CD4-positive, alpha-beta T cell treated with Interleukin-12 subunit alpha and Interleukin-12 subunit beta, for 1 hour (primary cell): ENCODE results near the gene GUCY2F.
A peak's percentile ranks its signal among the peaks of the same experiment; 100 is the strongest.

ENCODE experiments used
- DNase-seq: peaks from one replicate; pipeline ENCODE4 v3.0.0-alpha.2; 2020

The GUCY2F gene

DNA sequence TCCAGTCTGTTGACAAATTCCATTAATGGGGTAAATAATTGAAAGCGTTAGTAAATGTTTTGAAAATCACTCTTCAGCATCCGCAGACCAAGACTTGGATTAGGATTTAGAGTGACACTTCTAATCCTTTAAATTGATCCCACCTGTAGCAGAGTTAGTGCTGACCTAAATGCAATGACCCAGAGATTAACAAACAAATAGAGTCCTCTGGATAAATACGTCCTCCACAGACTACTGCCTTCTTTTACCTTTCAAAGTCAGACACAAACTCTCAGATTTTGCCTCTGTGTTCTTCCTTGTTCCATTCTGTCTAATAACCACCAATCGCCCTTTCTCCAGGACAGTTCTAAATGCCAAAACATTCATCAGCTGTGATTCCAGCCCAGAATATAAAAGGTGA lies at the start of gene GUCY2F:
GUCY2F (minus strand) TSS at position 101 of the 400 bp plus-strand sequence. CDS start 6,150 bp downstream, outside the sequence.
- no peak for DNase-seq

DNA sequence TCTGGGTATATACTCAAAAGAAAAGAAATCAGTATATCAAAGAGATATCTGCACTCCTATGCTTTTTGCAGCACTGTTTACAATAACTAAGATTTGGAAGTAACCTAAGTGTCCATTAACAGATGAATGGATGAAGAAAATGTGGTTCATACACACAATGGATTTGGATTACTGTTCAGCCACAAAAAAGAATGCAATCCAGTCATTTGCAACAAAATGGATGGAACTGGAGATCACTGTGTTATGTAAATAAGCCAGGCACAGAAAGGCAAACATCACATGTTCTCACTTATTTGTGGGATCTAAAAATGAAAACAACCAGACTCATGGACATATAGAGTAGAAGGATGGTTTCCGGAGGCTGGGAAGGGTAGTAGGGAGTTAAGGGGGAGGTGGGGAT lies 37.1 kb upstream of the GUCY2F start:
- DNase-seq: no peak

DNA sequence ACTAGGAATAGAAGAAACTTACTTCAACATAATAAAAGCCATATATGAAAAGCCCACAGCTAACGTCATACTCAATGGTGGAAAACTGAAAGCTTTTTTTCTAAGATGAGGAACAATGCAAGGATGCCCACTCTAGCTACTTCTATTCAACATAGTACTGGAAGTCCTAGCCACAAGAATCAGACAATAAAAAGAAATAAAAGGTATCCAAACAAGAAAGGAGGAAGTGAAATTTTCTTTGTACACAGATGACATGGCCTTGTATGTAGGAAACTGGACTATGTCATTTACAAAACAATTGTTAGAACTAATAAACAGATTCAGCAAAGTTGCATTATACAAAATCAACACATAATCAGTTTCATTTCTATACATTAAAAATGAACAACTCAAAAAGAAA lies 29.2 kb upstream of the GUCY2F start:
- no peak for DNase-seq

DNA sequence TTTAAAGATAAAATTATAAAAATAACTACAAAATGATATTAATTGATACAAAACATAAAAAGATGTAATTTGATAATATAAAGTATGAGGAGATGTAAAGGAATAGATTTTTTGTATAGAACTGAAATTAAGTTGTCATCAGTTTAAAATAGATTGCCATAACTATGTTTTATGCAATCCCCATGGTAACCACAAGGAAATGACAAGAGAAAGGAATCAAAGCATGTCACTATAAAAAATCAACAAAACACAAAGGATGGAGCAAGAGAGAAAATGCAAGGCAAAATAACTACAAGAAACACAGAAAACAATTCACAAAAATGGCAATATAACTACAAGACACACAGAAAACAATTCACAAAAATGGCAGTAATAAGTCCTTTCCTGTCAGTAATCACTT lies 27.0 kb upstream of the GUCY2F start:
- DNase-seq: no peak

DNA sequence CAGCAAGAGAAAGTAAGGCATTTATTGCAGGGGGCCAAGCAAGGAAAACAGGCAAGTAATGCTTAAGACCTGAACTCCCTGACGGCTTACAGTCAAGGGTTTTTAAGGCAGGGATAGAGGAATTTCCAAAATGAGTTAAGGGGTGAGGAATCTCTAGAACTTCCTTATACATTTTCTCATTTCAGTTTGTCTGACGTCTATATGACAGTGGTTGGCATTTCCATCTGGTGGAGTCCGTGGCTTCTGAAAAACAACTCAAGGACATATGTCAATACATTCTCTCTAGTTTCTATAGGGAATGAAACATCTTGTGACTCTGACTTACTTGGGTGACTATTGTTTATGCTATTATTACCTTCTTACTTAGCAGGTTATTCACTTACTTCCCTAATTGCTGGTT lies 19.3 kb upstream of the GUCY2F start:
- no peak for DNase-seq

DNA sequence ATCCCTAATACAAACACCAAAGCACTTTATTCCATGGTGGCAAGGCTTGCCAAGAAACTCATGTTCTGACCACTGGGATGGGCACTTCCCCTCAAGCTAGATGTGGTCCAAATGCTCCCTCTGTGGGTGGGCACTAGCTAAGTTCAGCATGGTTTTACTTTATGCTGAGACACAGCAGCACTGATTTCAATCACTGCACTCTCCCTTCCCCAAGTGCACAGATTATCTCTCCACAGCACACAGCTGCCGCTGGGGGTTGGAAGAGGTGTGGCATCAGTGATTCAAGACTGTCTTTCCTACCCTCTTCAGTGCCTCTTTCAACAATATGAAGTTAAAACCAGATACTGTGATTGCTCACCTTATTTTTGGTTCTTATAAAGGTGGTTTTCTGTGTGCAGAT lies 16.5 kb upstream of the GUCY2F start:
- DNase-seq: no peak

DNA sequence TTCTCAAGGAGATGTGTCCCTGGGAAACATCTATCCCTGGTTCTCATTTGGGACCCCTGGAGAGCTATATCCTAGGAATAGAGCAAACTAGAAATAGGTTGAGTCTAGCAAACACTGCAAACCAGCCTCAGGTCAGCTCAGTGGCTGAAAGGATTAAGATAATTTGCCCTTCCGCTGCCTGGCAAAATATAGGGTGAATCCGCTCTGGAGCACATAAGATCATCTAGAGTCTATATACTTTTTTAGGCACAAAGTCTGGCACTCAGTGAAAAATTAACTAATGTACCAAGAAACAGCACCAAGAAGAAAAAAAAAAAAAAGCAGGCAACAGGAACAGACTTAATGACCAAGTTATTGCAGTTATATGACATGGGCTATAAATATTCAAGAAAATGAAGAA lies 7.3 kb upstream of the GUCY2F start:
- no peak for DNase-seq

DNA sequence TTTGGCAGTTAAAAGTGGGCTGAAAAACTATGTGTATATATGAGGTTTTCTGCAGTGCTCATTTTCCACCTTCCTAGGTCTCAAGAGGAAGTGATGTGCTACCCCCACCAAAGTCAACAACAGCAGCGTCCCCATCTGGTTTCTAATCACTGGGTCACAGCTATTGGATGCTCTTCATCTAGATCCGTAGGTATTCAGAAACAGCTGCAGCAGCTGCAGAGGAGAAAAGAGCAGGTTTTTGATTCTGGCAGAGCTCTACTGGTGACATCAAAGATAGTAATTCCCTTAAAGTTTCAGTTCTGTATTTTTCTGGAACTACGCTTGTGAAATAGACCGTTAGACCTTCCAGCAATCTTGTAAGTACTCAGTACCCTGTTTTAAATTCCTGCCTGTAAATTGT lies 5.8 kb upstream of the GUCY2F start:
- no peak for DNase-seq

DNA sequence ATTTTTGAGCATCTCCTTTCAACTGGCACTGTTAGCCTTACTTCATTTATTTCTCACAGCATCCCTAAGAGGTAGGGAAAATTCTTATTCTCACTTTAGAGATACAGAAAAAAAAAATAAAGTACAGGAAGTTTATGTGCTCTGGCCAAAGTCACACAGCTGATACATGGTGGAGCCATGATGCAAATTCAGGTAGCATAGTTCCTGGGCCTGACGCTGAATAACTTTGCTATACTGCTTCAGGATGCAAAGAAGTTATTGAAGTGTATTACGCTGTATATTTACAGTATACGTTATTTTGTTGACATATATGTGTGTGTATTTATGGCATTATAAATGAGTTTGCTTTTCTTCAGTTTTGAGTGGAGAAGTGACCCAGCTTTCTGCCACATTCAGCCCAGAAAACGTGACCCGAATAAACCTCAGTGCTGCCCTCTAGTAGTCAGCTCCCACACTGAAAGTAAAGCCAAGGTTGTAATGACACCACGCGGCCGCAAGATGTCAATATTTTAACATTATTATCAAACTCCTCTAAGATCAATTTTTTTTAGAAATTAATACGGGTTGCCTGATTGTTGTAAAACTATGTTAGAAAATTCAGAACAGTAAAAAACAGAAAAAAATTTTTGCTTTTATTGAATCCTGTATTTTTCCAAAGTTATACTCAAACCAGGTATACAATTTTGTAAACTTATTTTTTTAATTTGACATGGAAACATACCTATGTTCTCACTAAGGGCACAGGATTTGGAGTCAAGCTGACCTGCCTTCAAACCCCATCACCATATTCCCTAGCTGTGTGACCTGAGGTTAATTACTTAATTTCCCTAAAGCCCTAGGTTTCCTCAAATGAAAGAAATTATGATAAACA lies 3.8 kb upstream of the GUCY2F start:
- peak; percentile 66 for DNase-seq

DNA sequence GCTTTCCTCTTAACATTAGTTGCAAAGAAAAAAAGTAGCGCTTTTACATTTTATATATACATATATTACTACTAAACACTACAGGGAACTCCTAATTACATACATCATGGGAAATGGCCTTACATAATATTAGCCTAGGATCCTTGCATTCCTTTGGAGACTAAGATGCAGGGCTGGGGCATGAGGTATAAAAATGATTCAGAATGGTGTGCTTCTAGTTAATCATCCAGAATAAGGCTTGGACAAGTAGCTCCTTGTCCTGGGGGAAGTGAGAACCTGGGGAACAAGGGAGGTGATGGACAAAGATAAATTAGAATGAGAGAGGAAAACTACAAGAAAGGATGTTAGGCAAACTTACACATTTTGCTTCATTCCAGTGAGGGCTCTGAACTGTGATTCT lies 3.0 kb upstream of the GUCY2F start:
- no peak for DNase-seq

DNA sequence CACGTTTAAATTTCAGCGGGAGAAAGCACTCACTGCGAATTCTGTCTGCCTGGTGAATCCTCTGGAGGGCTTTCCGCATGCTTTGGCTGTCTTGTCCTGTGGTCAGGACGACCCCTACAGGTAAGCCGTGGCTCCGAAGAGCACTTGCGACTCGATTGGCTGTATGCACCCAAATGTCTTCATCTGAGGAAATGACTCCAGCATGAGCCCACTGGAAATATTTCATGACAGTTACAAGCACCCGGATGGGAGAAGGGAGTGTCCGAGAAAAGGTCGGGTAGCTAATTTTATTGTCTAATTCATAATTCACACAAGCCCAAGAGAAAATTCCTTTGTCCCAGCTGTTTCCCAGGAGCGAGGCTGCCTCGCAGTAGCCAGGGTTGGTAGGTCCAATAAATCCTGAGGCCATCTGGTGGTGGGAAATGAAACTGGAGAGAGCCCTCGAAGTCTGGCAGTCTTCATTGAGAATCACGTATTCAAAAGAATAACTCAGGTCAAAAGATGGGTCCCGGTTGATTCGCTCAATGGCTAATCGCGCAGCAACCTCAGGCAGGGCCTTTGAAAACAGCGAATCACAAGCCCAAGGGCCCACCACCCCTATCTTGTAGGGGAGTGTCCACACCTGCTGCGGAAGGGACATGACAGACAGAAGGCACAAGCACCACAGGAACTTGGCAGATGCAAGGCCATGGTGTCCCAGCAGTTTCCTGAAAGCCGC lies 6.6 kb downstream of the GUCY2F start:
- no peak for DNase-seq

DNA sequence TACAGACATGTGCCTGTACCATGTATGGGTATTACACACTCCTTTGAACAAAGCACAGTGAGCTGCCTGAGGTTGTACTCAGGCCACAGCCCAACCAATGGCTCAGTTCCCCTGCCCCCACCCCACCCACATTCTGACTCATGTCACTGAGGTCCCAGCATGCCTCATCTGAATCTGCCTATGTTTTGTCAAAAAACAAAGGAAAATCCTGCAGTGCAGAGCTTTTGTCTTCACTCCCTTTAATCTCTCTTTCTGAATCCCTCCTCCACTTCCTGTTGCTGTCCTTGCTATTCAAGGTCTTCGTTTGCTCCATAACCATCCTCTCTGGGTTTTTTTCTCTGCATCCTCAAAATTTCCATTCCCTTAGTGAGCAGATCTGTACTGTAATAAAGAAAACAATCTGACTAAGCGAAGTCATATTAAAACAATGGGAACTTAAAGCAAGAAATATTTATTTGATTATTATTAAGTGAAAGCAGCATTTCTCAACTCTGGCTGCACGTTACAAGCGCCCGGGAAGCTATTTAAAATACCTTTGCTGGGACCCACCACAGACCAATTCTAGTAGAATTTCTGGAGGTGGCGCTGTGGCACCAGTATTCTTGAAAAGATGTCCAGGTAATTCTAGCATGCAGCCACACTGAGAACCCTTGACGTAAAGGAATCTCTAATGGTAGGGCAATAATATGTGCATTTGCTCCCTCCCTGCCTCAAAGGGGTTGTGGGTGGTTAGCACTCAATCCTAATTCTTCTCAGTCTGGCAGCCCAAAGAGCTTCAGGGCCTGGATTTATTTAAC lies 8.7 kb downstream of the GUCY2F start:
- DNase-seq: no peak

DNA sequence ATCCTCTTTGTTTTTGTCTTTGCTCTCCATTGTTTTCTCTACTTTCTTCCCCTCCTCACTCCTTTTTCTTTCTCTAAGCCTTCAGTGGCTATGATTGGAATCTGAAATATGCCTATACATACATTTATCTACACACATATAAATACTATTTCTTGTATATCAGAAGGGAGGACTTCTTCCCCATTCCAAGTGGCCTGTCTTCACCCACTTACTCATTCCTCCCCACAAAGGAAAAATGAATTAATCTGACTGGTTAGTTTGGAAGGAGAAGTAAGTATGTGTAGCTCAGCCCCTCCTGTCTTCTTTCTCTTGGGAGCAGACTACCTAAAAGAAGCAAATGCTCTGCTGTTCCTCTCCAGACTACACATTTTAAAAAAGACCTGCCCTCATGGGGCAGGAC lies 17.7 kb downstream of the GUCY2F start:
- no peak for DNase-seq

DNA sequence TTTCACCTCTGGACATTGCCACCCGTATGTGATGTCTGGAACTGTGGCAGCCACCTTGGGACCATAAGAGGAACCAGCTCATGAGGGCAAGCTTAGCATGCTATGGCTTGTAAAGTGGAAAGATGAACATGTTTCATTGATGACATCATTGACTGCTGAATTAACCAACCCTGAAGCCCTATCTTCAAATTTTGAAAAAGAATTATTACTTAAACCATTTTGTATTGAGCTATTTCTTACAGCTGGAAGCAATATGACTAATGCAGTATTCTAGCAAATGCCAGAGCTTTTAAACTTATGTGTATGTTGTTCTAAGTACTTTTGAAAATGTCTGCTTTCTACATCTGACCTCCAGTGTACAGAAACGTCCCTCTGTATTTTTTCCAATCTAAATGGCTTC lies 18.1 kb downstream of the GUCY2F start:
- no peak for DNase-seq

DNA sequence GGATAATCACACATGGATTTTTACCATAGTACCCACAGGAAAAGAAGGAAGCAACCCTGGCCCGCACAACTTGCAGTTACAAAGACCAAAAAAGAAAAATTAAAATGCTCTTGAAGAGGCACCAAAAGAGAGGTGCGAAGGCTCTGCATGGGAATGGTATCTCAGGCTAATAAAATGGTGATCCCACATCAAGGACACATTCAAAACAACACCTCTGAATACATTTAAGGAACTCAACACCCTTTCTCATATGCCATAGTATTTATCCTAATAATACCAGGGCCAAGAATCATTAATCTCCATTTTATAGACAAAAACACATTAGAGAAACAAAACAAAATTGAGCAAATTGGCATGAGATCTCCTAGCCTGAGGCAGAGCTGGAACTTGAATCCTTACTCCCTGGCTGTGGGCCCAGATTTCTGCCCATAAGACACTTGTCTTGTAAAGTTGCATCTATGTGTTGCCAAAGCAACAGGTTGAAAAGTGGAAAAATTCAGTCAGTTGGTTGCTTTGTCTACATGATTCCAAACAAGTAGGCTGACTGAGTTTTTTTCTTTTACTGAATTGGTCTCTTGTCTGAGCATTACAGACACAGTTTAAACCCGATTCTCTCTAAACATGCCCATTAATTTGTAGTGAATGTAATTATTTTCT lies 33.5 kb downstream of the GUCY2F start:
- no peak for DNase-seq

DNA sequence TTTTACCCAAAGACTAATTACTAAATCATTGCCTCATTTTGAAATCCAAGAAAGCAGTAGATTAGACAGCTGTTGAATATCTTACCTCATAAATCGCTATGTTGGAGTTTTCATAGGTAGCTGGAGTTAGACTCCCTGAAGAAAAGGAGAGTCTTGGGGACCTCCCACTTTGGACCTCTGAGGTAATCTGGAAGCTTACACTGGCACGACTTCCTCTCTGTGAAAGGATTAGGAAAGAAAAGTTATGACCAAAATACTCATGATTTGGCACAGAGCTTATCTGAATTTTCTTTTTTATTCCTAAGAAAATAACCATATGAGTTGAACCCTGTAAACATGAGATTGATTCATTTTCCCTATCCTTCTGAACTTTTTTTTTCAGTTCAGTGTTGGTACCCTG lies 40.6 kb downstream of the GUCY2F start:
- no peak for DNase-seq

DNA sequence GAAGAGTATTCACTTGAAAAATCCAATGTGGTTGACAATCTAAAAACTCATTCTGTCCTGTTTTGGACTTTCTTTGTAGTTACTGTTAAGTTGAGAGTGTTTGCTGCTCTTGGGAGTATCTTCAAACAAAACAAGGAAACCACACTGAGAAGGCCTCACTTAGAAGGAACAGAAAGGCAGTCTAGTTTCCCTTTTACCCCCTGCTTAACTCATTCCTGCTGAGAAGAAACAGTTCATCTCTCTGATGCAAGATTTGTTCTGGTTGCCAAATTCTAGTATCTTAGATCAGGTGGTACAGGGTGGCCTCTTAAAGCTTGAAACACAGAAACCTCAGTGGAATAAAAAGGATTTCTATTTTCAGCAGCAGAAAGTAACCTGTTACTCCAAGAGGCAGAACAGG lies 41.4 kb downstream of the GUCY2F start:
- DNase-seq: no peak

DNA sequence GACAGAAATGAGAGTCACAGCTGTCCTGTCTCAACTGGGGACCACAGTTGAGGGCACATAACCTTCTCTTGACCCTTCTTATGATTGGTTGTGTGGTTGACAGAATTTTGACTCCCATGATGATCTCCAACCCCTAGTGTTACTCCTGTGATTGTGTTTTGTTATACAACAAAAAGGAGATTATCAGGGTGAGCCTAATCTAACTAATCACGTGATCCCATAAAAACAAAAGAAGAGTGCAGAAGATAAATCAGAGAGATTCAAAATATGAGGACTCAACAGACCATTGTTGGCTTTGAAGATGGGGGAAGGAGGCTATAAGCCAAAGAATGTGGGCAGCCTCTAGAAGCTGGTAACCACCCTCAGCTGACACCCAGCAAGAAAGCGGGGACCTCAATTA lies 72.7 kb downstream of the GUCY2F start:
- no peak for DNase-seq

DNA sequence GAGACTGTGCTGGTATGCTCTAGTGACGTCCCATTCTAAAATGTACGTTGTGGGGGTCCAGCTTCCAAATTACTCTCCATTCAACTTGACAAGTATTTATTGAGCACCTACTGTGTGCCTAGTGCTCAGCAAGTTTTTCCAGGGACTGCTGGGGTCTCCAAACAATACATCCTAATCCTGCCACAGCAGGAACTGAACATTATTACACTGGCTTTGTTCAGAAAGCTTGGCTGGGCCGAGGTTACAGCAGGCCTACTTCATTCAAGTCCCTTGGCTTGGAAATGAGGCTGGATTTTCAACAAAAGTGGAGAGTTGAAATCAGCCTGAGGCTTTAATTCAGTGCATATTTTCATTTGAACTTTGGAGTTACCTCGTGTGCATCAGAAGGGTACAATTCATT lies 78.0 kb downstream of the GUCY2F start:
- DNase-seq: no peak

DNA sequence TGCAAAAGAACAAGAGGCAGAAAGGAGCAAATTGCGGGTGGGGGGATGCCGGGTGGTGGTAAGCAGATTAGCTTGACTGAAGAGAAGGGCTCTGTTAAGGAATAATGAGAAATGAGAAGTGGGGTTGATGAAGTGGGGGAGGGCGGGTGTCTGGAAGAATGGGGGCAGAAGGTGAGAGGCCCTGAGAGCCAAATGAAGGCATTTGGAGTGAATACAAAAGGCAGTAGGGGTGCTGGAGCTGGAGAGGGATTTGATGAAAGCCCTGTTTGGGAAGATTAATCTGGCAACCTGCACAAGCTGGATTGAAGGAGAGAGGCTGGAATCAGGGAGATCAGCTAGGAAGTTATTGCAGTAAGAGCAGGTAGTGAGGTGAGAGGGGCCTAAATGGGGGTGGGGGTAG lies 82.1 kb downstream of the GUCY2F start:
- DNase-seq: no peak

DNA sequence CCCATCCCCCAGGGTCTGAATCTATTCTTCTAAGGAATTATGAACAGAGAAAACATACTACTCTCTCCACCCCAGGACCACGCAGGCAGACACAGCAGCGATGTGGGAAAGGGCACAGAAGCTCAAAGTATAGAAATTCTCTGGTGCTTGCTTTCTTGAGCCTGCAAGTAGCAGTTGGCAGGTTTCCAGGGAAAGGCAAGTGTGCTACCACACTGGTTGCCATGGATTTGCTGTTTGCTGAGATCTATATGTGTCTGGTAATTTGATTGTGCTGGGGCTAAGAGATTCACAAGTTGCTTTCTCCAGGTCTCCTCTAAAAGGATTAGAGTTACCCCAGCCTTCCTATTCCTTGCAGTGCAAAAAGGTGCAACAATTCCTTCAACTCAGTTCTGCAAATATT lies 83.1 kb downstream of the GUCY2F start:
- DNase-seq: no peak

DNA sequence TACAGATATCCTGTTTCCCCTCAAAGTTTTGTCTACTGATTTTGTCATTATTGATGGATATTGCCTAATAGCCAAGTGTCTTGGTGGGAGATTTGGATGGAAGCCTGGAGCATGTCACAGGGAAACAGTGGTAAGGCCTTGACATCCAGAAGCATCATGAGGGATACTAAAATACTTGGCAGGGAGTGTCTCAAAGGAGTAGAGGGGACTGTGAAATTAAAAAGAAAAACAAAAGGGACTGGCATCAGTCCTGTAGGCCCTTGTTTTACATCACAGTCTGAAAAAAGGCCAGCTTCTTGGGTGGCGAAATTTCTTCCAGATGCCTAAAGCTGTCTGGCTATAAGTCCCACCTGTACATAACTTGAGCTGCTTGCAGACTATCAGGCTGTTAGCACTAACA lies 83.8 kb downstream of the GUCY2F start:
- DNase-seq: no peak

DNA sequence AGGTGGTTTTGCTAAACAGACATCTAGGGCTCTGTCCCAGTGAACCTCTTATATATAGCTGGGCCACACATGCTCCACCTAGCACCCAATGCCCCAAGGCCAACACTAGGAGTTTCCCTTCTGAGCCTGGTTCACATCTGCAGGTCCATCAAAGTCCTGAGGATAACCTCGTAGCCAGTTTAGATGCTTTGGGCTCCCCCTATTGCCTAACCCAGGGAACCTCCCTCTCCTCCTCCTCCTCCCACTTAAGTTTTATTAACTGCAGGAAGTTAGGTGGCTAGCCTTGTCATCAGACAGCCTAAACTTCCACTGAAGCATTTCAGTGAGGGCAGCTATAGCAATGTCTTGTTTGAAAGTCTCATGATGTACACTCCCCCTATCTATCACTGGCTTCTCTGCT lies 88.0 kb downstream of the GUCY2F start:
- DNase-seq: no peak
